Neural cell (in vitro differentiated cells): ENCODE data around the gene PGRMC1. TPM values are rescaled to one million over a fixed set of nuclear protein-coding genes. Genes with fewer than 3 reads are reported as not detected.

ENCODE experiments used
- H2AFZ ChIP-seq: fragments of 200-600, 300-800 bp; sonication (generic), shearing (Covaris generic); 2 replicates; pipeline ENCODE4 v1.6.0; 2014; ENCODE audit warnings: low read depth, mild to moderate bottlenecking, antibody characterized with exemption, low read length, moderate library complexity
- H3F3A ChIP-seq: fragments of 200-600 bp; shearing (Covaris generic); 2 replicates; pipeline ENCODE4 v1.6.1; 2016; ENCODE audit warnings: mild to moderate bottlenecking, moderate library complexity, mixed read lengths, antibody characterized with exemption, low read length; ENCODE audit not compliant: insufficient read depth, poor library complexity, severe bottlenecking
- H3K27ac ChIP-seq: fragments of 200-600, 300-800 bp; sonication (generic), shearing (Covaris generic); 2 replicates; pipeline ENCODE4 v1.5.1; 2014; ENCODE audit warnings: mild to moderate bottlenecking, low read length, moderate library complexity
- H3K27me3 ChIP-seq: fragments of 300-800, 200-600 bp; sonication (generic), shearing (Covaris generic); 2 replicates; pipeline ENCODE4 v1.6.0; 2014; ENCODE audit warnings: mild to moderate bottlenecking, low read depth, low read length, moderate library complexity; ENCODE audit not compliant: insufficient read depth
- H3K36me3 ChIP-seq: fragments of 300-800, 200-600 bp; sonication (generic), shearing (Covaris generic); 2 replicates; pipeline ENCODE4 v1.5.1; 2014; ENCODE audit warnings: mild to moderate bottlenecking, antibody characterized with exemption, low read length, moderate library complexity; ENCODE audit not compliant: insufficient read depth
- H3K4me2 ChIP-seq: fragments of 300-800, 200-600 bp; sonication (generic), shearing (Covaris generic); 2 replicates; pipeline ENCODE4 v1.6.0; 2014; ENCODE audit warnings: mild to moderate bottlenecking, low read length
- H3K4me3 ChIP-seq: fragments of 300-800, 200-600 bp; sonication (generic), shearing (Covaris generic); 2 replicates; pipeline ENCODE4 v1.5.1; 2014; ENCODE audit warnings: mild to moderate bottlenecking, low read length, moderate library complexity
- H3K79me2 ChIP-seq: fragments of 200-600 bp; shearing (Covaris generic); replicated peaks from 2 replicates; pipeline ENCODE4 v1.6.0; 2014; ENCODE audit warnings: mild to moderate bottlenecking, low read length, moderate library complexity; ENCODE audit not compliant: insufficient read depth
- H3K9ac ChIP-seq: fragments of 300-800, 200-600 bp; sonication (generic), shearing (Covaris generic); 2 replicates; pipeline ENCODE4 v1.6.1; 2016; ENCODE audit warnings: mild to moderate bottlenecking, low read length, mixed read lengths
- H3K9me2 ChIP-seq: fragments of 200-600 bp; shearing (Covaris generic); 2 replicates; pipeline ENCODE4 v1.6.1; 2016; ENCODE audit warnings: mild to moderate bottlenecking, low read length, mixed read lengths; ENCODE audit not compliant: insufficient read depth
- H3K9me3 ChIP-seq: fragments of 200-600, 300-800 bp; sonication (generic), shearing (Covaris generic); 2 replicates; pipeline ENCODE4 v1.6.1; 2016; ENCODE audit warnings: mild to moderate bottlenecking, mixed run types, low read length, moderate library complexity, mixed read lengths
- H4K20me1 ChIP-seq: fragments of 200-600 bp; shearing (Covaris generic); 2 replicates; pipeline ENCODE4 v1.6.1; 2016; ENCODE audit warnings: mild to moderate bottlenecking, mixed run types; ENCODE audit not compliant: insufficient read depth
- CTCF ChIP-seq: fragments of 450-650 bp; IDR thresholded peaks from 2 replicates; pipeline ENCODE4 v1.5.1; 2014; ENCODE audit warnings: antibody characterized with exemption, mild to moderate bottlenecking, moderate library complexity; ENCODE audit not compliant: poor library complexity, severe bottlenecking
- EP300 ChIP-seq: fragments of 450-650 bp; conservative IDR thresholded peaks from 2 replicates; pipeline ENCODE4 v1.6.1; 2014; ENCODE audit warnings: antibody characterized with exemption, mild to moderate bottlenecking, moderate library complexity; ENCODE audit not compliant: poor library complexity, severe bottlenecking
- EZH2 ChIP-seq: fragments of 200-600, 300-800 bp; shearing (Covaris generic), sonication (generic); IDR thresholded peaks from 2 replicates; pipeline ENCODE4 v1.6.1; 2014; ENCODE audit warnings: antibody characterized with exemption, low read length, borderline replicate concordance, mild to moderate bottlenecking; ENCODE audit not compliant: insufficient read depth, poor library complexity, severe bottlenecking
- MXI1 ChIP-seq: fragments of 450-650 bp; conservative IDR thresholded peaks from 2 replicates; pipeline ENCODE4 v1.6.1; 2014; ENCODE audit warnings: antibody characterized with exemption, mild to moderate bottlenecking; ENCODE audit not compliant: poor library complexity, severe bottlenecking
- POLR2AphosphoS5 ChIP-seq: IDR thresholded peaks from 2 replicates; pipeline ENCODE4 v1.6.1; 2012
- RAD21 ChIP-seq: fragments of 450-650 bp; conservative IDR thresholded peaks from 2 replicates; pipeline ENCODE4 v1.6.1; 2014; ENCODE audit warnings: antibody characterized with exemption, mild to moderate bottlenecking, moderate library complexity
- REST ChIP-seq: IDR thresholded peaks from 2 replicates; pipeline ENCODE4 v1.6.1; 2012; ENCODE audit warnings: borderline replicate concordance
- SMC3 ChIP-seq: fragments of 450-650 bp; conservative IDR thresholded peaks from 2 replicates; pipeline ENCODE4 v1.6.1; 2014; ENCODE audit warnings: antibody characterized with exemption, mild to moderate bottlenecking, moderate library complexity; ENCODE audit not compliant: poor library complexity
- TAF1 ChIP-seq: IDR thresholded peaks from 2 replicates; pipeline ENCODE4 v1.6.1; 2012; ENCODE audit warnings: low read depth
- polyA plus RNA-seq: library from polyadenylated mRNA; depleted of rRNA; stranded (reverse); fragments of >200 nt; gene quantifications from 2 replicates; pipeline ENCODE4 v1.2.3, GENCODE V29; 2014

PGRMC1 gene
- polyA plus RNA-seq, 1 donor from 2014 or later = 672 TPM

GRCh38 chrX:119228512-119229252, 7.4 kb upstream of the PGRMC1 start:
- no peaks in the 10 kb centered on the region for H3K27me3 ChIP-seq
- no peak overlapping the region for H3K27ac ChIP-seq
- H3K36me3 ChIP-seq = no peaks in the 10 kb centered on the region
- H3K4me2 ChIP-seq = no peak overlapping the region
- no peaks in the 10 kb centered on the region for H3F3A ChIP-seq
- H4K20me1 ChIP-seq = no peaks in the 10 kb centered on the region
- no peaks in the 10 kb centered on the region for H3K9me3 ChIP-seq
- TF ChIP-seq CTCF (no peak), EZH2 (no peak), MXI1 (no peak), REST (no peak), POLR2AphosphoS5 (no peak), SMC3 (no peak), TAF1 (no peak), RAD21 (no peak), EP300 (no peak)
- H3K4me3 ChIP-seq = no peak overlapping the region
- no peak overlapping the region for H2AFZ ChIP-seq
- no peak overlapping the region for H3K9ac ChIP-seq
- H3K9me2 ChIP-seq = no peaks in the 10 kb centered on the region
- H3K79me2 ChIP-seq = no peaks in the 10 kb centered on the region

GRCh38 chrX:119229253-119229615, 6.9 kb upstream of the PGRMC1 start:
- Histone ChIP-seq H3K79me2 (no peaks in the 10 kb centered on the region), H3K9ac (no peak overlapping the region), H3K36me3 (no peaks in the 10 kb centered on the region), H3K4me3 (no peak overlapping the region), H3K4me2 (no peak overlapping the region), H3K27ac (no peak overlapping the region), H3K9me3 (no peaks in the 10 kb centered on the region), H2AFZ (no peak overlapping the region), H3F3A (no peaks in the 10 kb centered on the region), H3K9me2 (no peaks in the 10 kb centered on the region), H3K27me3 (no peaks in the 10 kb centered on the region), H4K20me1 (no peaks in the 10 kb centered on the region)
- no peak for TF ChIP-seq REST
- TF ChIP-seq EP300 = no peak
- TF ChIP-seq SMC3 = no peak
- TF ChIP-seq CTCF = no peak
- no peak for TF ChIP-seq RAD21
- no peak for TF ChIP-seq TAF1
- no peak for TF ChIP-seq EZH2
- no peak for TF ChIP-seq MXI1
- no peak for TF ChIP-seq POLR2AphosphoS5
